Measurements from ENCODE around the gene THBS3. TPM values are rescaled to one million over a fixed set of nuclear protein-coding genes. Genes with fewer than 3 reads are reported as not detected.
A peak's percentile ranks its signal among the peaks of the same experiment; 100 is the strongest.

The THBS3 gene
- total and polyA plus RNA-seq, 2 of the 4 experiments (the other 2 are of a cell fraction), result 15.1 to 30.4 TPM

GRCh38 chr1:155166471-155167165, 41.1 kb downstream of the THBS3 start:
- CTCF ChIA-PET, result interaction anchor here (1.1 to 3.1 kb wide), 6 partner anchors 12 to 81 kb away, joined by 3 to 18 read pairs (median 5); no protein-coding TSS in a partner anchor
- no peak overlapping the region for H2BK15ac ChIP-seq (ENCODE audit: low read depth, low read length)
- H3K18ac ChIP-seq (ENCODE audit: low read depth, low read length), result no peak overlapping the region
- H3K4ac ChIP-seq (ENCODE audit: low read depth, low read length), result no peak overlapping the region
- peaks cover 0 to 9% of the 10 kb centered on the region in 2 experiments for H3K79me1 ChIP-seq (ENCODE audit: low read depth in 1 of 2, low read length in 2 of 2)
- ATAC-seq (ENCODE audit: low read depth) (no peak), DNase-seq (no peak)
- H4K20me1 ChIP-seq (ENCODE audit: insufficient read depth, low read length), result no peaks in the 10 kb centered on the region
- no peaks in the 10 kb centered on the region; the same call in 1 of the 2 replicates for H3K9me1 ChIP-seq (ENCODE audit: insufficient read depth, low read length)
- peaks cover 2% of the 10 kb centered on the region; the same call in 1 of the 2 replicates for H3K4me1 ChIP-seq (ENCODE audit: control insufficient read depth, insufficient read depth, low read length)
- H2AK5ac ChIP-seq (ENCODE audit: low read depth, low read length), result peak overlapping the region; percentile 8; the same call in 1 of the 2 replicates
- dilution Hi-C loops (cut with HindIII; ENCODE audit: low sequenced_read_pairs, unreplicated experiment), result no loop called here
- H2AFZ ChIP-seq (replicated peaks; ENCODE audit: low read length, poor library complexity), result peak overlapping the region; percentile 53
- H3K23ac ChIP-seq (ENCODE audit: low read depth, low read length), result no peak overlapping the region
- no peak overlapping the region for H2BK5ac ChIP-seq (ENCODE audit: low read depth, low read length, poor library complexity, severe bottlenecking)
- H4K5ac ChIP-seq (ENCODE audit: low read depth, low read length), result no peak overlapping the region
- H4K91ac ChIP-seq (ENCODE audit: insufficient read depth, low read depth, low read length), result no peak overlapping the region
- intact Hi-C loops (cut with micrococcal nuclease), result loop anchor here (1.0 kb wide), 2 partner anchors 31 to 75 kb away; partner anchors contain the start of gene SLC50A1
- H4K8ac ChIP-seq (ENCODE audit: low read depth in 2 of 2, low read length in 2 of 2), result no peak overlapping the region
- no peak overlapping the region for H2BK120ac ChIP-seq (ENCODE audit: low read depth, low read length)
- H3K27ac ChIP-seq (ENCODE audit: insufficient read depth, low read length), result no peak overlapping the region
- H3K9me3 ChIP-seq (ENCODE audit: control insufficient read depth, insufficient read depth, low read length), result no peaks in the 10 kb centered on the region
- H2BK20ac ChIP-seq (ENCODE audit: low read depth, low read length), result no peak overlapping the region
- no peak overlapping the region for H3K4me2 ChIP-seq (ENCODE audit: low read depth, low read length)
- H3K4me3 ChIP-seq (ENCODE audit: insufficient read depth, low read depth, low read length), result no peak overlapping the region
- H3K27me3 ChIP-seq (ENCODE audit: control insufficient read depth, insufficient read depth, low read length), result peaks cover 6% of the 10 kb centered on the region; the same call in 1 of the 2 replicates
- H3K56ac ChIP-seq (ENCODE audit: extremely low read depth, insufficient read depth, low read length), result no peak overlapping the region
- in situ Hi-C loops (cut with MboI; ENCODE audit: low sequenced_read_pairs), result loop anchor here (5.0 kb wide), 1 partner anchor 74 kb away; no protein-coding TSS in a partner anchor
- no TSS peak for BruUV-seq (replicated peaks)
- no peak overlapping the region for H3K14ac ChIP-seq (replicated peaks; ENCODE audit: low read depth, low read length)
- 20% methylated on average over 1 of the region's 27 CpGs; no CpG with 5 or more reads in 1 of the 2 experiments for WGBS, 2 experiments (ENCODE audit: extremely low coverage in 2 of 2, insufficient read length in 1 of 2)
- peak overlapping the region; percentile 57 for H2AK9ac ChIP-seq (replicated peaks; ENCODE audit: low read depth, low read length, poor library complexity)
- POLR2A ChIA-PET (ENCODE audit: unreplicated experiment), result no interaction called here
- H3K36me3 ChIP-seq (ENCODE audit: control insufficient read depth, insufficient read depth, low read length), result peaks cover 16% of the 10 kb centered on the region
- no peak overlapping the region for H3K9ac ChIP-seq (ENCODE audit: low read depth, low read length)
- no peak for TF ChIP-seq RAD21 (IDR thresholded peaks at IDR 0.05; ENCODE audit: low read length)
- TF ChIP-seq POLR2A (IDR thresholded peaks at IDR 0.05; ENCODE audit: low read depth, low read length), result no peak
- no peak for TF ChIP-seq RCOR1 (IDR thresholded peaks at IDR 0.05; ENCODE audit: insufficient replicate concordance, low read length)
- TF ChIP-seq USF2 (IDR thresholded peaks at IDR 0.05; ENCODE audit: low read depth, low read length), result no peak
- no peak for TF ChIP-seq MAZ (IDR thresholded peaks at IDR 0.05; ENCODE audit: borderline replicate concordance, low read depth, low read length)
- TF ChIP-seq ELK1 (IDR thresholded peaks at IDR 0.05; ENCODE audit: borderline replicate concordance, low read depth, low read length), result no peak
- no peak for TF ChIP-seq CEBPB (IDR thresholded peaks at IDR 0.05; ENCODE audit: low read depth, low read length)
- TF ChIP-seq MAFK (IDR thresholded peaks at IDR 0.05; ENCODE audit: low read depth, low read length), result no peak
- no peak for TF ChIP-seq RFX5 (IDR thresholded peaks at IDR 0.05; ENCODE audit: low read depth, low read length)
- TF ChIP-seq CTCF (conservative IDR thresholded peaks at IDR 0.05; ENCODE audit: low read depth, low read length), result no peak
- no peak for TF ChIP-seq NFE2L2 (IDR thresholded peaks at IDR 0.05; ENCODE audit: low read depth, low read length)
- no peak for TF ChIP-seq BHLHE40 (IDR thresholded peaks at IDR 0.05; ENCODE audit: low read depth, low read length)
- TF ChIP-seq FOS (IDR thresholded peaks at IDR 0.05; ENCODE audit: low read depth, low read length), result no peak
- TF ChIP-seq MXI1 (IDR thresholded peaks at IDR 0.05; ENCODE audit: borderline replicate concordance, low read depth, low read length), result no peak
- TF ChIP-seq SMC3 (IDR thresholded peaks at IDR 0.05; ENCODE audit: low read depth, low read length), result no peak
